IMR-90 (cell line): ENCODE results near the gene SCN8A. TPM values are rescaled to one million over a fixed set of nuclear protein-coding genes. Genes with fewer than 3 reads are reported as not detected.

Experiments
- ATAC-seq: fragments of 200-7000 bp; cut with Tn5 transposase; 2 replicates; pipeline ENCODE4 v1.9.1; 2020; ENCODE audit warnings: low read depth, mild to moderate bottlenecking, moderate library complexity
- BruUV-seq: library from RNA; stranded (reverse); fragments of 400-500 nt; replicated peaks from 2 replicates; lab custom pipeline; 2021; lab: Mats Ljungman, UMichigan
- CTCF ChIA-PET: fragments of 300-600 bp; formaldehyde crosslinking; extraction: SDS; loops from one replicate; lab custom pipeline; 2021; ENCODE audit warnings: antibody characterized with exemption; lab: Yijun Ruan, JAX
- POLR2A ChIA-PET: fragments of 300-600 bp; sonication (Branson Sonifier 250); formaldehyde crosslinking; loops from one replicate; lab custom pipeline; 2022; ENCODE audit warnings: antibody characterized with exemption; ENCODE audit not compliant: unreplicated experiment; lab: Charles Lee
- DNase-seq: peaks from one replicate; pipeline ENCODE4 v3.0.0; 2013
- H2AFZ ChIP-seq: replicated peaks from 2 replicates; pipeline ENCODE3; 2013; ENCODE audit warnings: low read length, mild to moderate bottlenecking; ENCODE audit not compliant: poor library complexity
- H2AK5ac ChIP-seq: 2 replicates; pipeline ENCODE4 v1.6.1; 2013; ENCODE audit warnings: low read depth, low read length, inconsistent platforms
- H2AK9ac ChIP-seq: replicated peaks from 2 replicates; pipeline ENCODE3; 2013; ENCODE audit warnings: mild to moderate bottlenecking, low read depth, low read length, moderate library complexity; ENCODE audit not compliant: poor library complexity
- H2BK120ac ChIP-seq: 2 replicates; pipeline ENCODE4 v1.6.1; 2013; ENCODE audit warnings: low read depth, low read length, inconsistent platforms
- H2BK15ac ChIP-seq: 3 replicates; pipeline ENCODE4 v1.6.1; 2013; ENCODE audit warnings: low read depth, low read length, inconsistent platforms
- H2BK20ac ChIP-seq: 2 replicates; pipeline ENCODE4 v1.6.1; 2013; ENCODE audit warnings: low read depth, mild to moderate bottlenecking, inconsistent platforms, low read length, moderate library complexity
- H2BK5ac ChIP-seq: 2 replicates; pipeline ENCODE4 v1.6.1; 2013; ENCODE audit warnings: mild to moderate bottlenecking, low read depth, low read length, inconsistent platforms; ENCODE audit not compliant: poor library complexity, severe bottlenecking
- H3K14ac ChIP-seq: replicated peaks from 2 replicates; pipeline ENCODE4 v1.6.1; 2013; ENCODE audit warnings: low read depth, low read length, inconsistent platforms
- H3K18ac ChIP-seq: 2 replicates; pipeline ENCODE4 v1.6.1; 2013; ENCODE audit warnings: low read depth, low read length, control low read depth
- H3K23ac ChIP-seq: 2 replicates; pipeline ENCODE4 v1.6.1; 2013; ENCODE audit warnings: low read depth, low read length, inconsistent platforms
- H3K27ac ChIP-seq: 2 replicates; pipeline ENCODE4 v1.5.1; 2013; ENCODE audit warnings: mild to moderate bottlenecking, control low read depth, low read length; ENCODE audit not compliant: insufficient read depth
- H3K27me3 ChIP-seq: 2 replicates; pipeline ENCODE4 v1.6.1; 2013; ENCODE audit warnings: low read length; ENCODE audit not compliant: control insufficient read depth, insufficient read depth
- H3K36me3 ChIP-seq: 2 replicates; pipeline ENCODE4 v1.6.1; 2013; ENCODE audit warnings: low read length, mixed read lengths; ENCODE audit not compliant: control insufficient read depth, insufficient read depth
- H3K4ac ChIP-seq: 2 replicates; pipeline ENCODE4 v1.6.1; 2013; ENCODE audit warnings: low read depth, low read length, inconsistent platforms
- H3K4me1 ChIP-seq: 2 replicates; pipeline ENCODE4 v1.6.1; 2013; ENCODE audit warnings: low read length, mixed read lengths; ENCODE audit not compliant: control insufficient read depth, insufficient read depth
- H3K4me2 ChIP-seq: 2 replicates; pipeline ENCODE4 v1.6.1; 2013; ENCODE audit warnings: low read depth, mild to moderate bottlenecking, control low read depth, low read length, moderate library complexity
- H3K4me3 ChIP-seq: 2 replicates; pipeline ENCODE4 v1.5.1; 2013; ENCODE audit warnings: low read depth, mild to moderate bottlenecking, control low read depth, low read length, moderate library complexity; ENCODE audit not compliant: insufficient read depth
- H3K56ac ChIP-seq: 2 replicates; pipeline ENCODE4 v1.6.1; 2013; ENCODE audit warnings: low read length, inconsistent platforms; ENCODE audit not compliant: insufficient read depth; ENCODE audit errors: extremely low read depth
- H3K79me1 ChIP-seq, 2 experiments: 2 replicates each; pipeline ENCODE4 v1.6.1; 2013; ENCODE audit warnings: low read length in 2 of 2, inconsistent platforms in 1 of 2, low read depth in 1 of 2
- H3K9ac ChIP-seq: 2 replicates; pipeline ENCODE4 v1.6.1; 2013; ENCODE audit warnings: low read depth, low read length, control low read depth
- H3K9me1 ChIP-seq: 2 replicates; pipeline ENCODE4 v1.6.1; 2013; ENCODE audit warnings: low read length, inconsistent platforms; ENCODE audit not compliant: insufficient read depth
- H3K9me3 ChIP-seq: 2 replicates; pipeline ENCODE4 v1.6.1; 2013; ENCODE audit warnings: low read length; ENCODE audit not compliant: control insufficient read depth, insufficient read depth
- H4K20me1 ChIP-seq: 2 replicates; pipeline ENCODE4 v1.6.1; 2013; ENCODE audit warnings: low read length, inconsistent platforms; ENCODE audit not compliant: insufficient read depth
- H4K5ac ChIP-seq: 2 replicates; pipeline ENCODE4 v1.6.1; 2013; ENCODE audit warnings: mild to moderate bottlenecking, low read depth, low read length, control low read depth
- H4K8ac ChIP-seq, 2 experiments: 2 replicates each; pipeline ENCODE4 v1.6.1; 2013; ENCODE audit warnings: low read depth in 2 of 2, low read length in 2 of 2, control low read depth in 1 of 2, inconsistent platforms in 1 of 2
- H4K91ac ChIP-seq: 2 replicates; pipeline ENCODE4 v1.6.1; 2013; ENCODE audit warnings: low read depth, low read length, inconsistent platforms; ENCODE audit not compliant: insufficient read depth
- BHLHE40 ChIP-seq: fragments of 150-350 bp; IDR thresholded peaks from 2 replicates; pipeline ENCODE4 v1.6.1; 2016; ENCODE audit warnings: mild to moderate bottlenecking, low read depth, low read length
- CEBPB ChIP-seq: IDR thresholded peaks from 2 replicates; pipeline ENCODE4 v1.6.1; 2012; ENCODE audit warnings: low read depth, low read length, improper control_type of control experiment
- CHD1 ChIP-seq: IDR thresholded peaks from 2 replicates; pipeline ENCODE4 v1.6.1; 2012; ENCODE audit warnings: low read depth, low read length, improper control_type of control experiment
- FOS ChIP-seq: fragments of 150-350 bp; IDR thresholded peaks from 2 replicates; pipeline ENCODE4 v1.6.1; 2016; ENCODE audit warnings: low read depth, low read length
- MAFK ChIP-seq: IDR thresholded peaks from 2 replicates; pipeline ENCODE4 v1.6.1; 2012; ENCODE audit warnings: low read depth, low read length, improper control_type of control experiment
- MAZ ChIP-seq: IDR thresholded peaks from 2 replicates; pipeline ENCODE4 v1.6.1; 2012; ENCODE audit warnings: low read depth, mild to moderate bottlenecking, low read length, improper control_type of control experiment, moderate library complexity, borderline replicate concordance
- MXI1 ChIP-seq: IDR thresholded peaks from 2 replicates; pipeline ENCODE4 v1.6.1; 2012; ENCODE audit warnings: low read depth, mild to moderate bottlenecking, low read length, moderate library complexity, borderline replicate concordance
- NFE2L2 ChIP-seq: fragments of 150-350 bp; IDR thresholded peaks from 2 replicates; pipeline ENCODE4 v1.6.1; 2016; ENCODE audit warnings: low read depth, mild to moderate bottlenecking, low read length
- POLR2A ChIP-seq: IDR thresholded peaks from 2 replicates; pipeline ENCODE4 v1.6.1; 2012; ENCODE audit warnings: mild to moderate bottlenecking, low read depth, low read length
- RAD21 ChIP-seq: IDR thresholded peaks from 2 replicates; pipeline ENCODE4 v1.6.1; 2012; ENCODE audit warnings: low read length, improper control_type of control experiment
- RCOR1 ChIP-seq: IDR thresholded peaks from 2 replicates; pipeline ENCODE4 v1.6.1; 2012; ENCODE audit warnings: mild to moderate bottlenecking, low read length, improper control_type of control experiment; ENCODE audit not compliant: insufficient replicate concordance
- RFX5 ChIP-seq: IDR thresholded peaks from 2 replicates; pipeline ENCODE4 v1.8.0; 2012; ENCODE audit warnings: low read depth, mild to moderate bottlenecking, low read length, moderate library complexity
- SMC3 ChIP-seq: fragments of 150-350 bp; IDR thresholded peaks from 2 replicates; pipeline ENCODE4 v1.6.1; 2016; ENCODE audit warnings: low read depth, mild to moderate bottlenecking, antibody characterized with exemption, low read length, moderate library complexity
- WGBS, 2 experiments: methylation state at CpG; one replicate each; pipeline versions ENCODE4 v1.1.5 to v1.1.7; 2013; ENCODE audit warnings: missing lambda C conversion rate in 2 of 2; ENCODE audit not compliant: insufficient read length in 1 of 2; ENCODE audit errors: extremely low coverage in 2 of 2; 5-methylcytosine and 5-hydroxymethylcytosine counted together
- dilution Hi-C: fragments of 300-500 bp; cut with HindIII; formaldehyde crosslinking; loops from one replicate; pipeline ENCODE4 v1.14.3; 2018; ENCODE audit warnings: low sequenced_read_pairs; ENCODE audit not compliant: unreplicated experiment
- in situ Hi-C: fragments of 300-500 bp; cut with MboI; formaldehyde crosslinking; loops from 3 replicates; pipeline ENCODE4 v1.14.3; 2019; ENCODE audit warnings: low sequenced_read_pairs, inconsistent platforms, mixed read lengths
- intact Hi-C: fragments of 100-400 bp; cut with micrococcal nuclease; formaldehyde crosslinking; loops from 2 replicates; pipeline ENCODE4 v1.10.0; 2022
- polyA plus RNA-seq, 3 experiments: library from polyadenylated mRNA; depleted of rRNA; stranded (reverse); fragments of >200 nt; gene quantifications; 2 replicates each; pipeline ENCODE4 v1.2.3, GENCODE V29; 2012; ENCODE audit warnings: low replicate concordance in 1 of 3
- total RNA-seq: library from RNA; depleted of rRNA; stranded (reverse); fragments of >200 nt; gene quantifications from 2 replicates; pipeline ENCODE4 v1.2.3, GENCODE V29; 2012
- TF ChIP-seq, protein P1 (sequence below): fragments of 150-350 bp; IDR thresholded peaks from 2 replicates; pipeline ENCODE4 v1.6.1; 2017; ENCODE audit warnings: mild to moderate bottlenecking, antibody characterized with exemption, low read length, low read depth
- TF ChIP-seq, protein P2 (sequence below): conservative IDR thresholded peaks from 2 replicates; pipeline ENCODE4 v1.5.1; 2012; ENCODE audit warnings: mild to moderate bottlenecking, low read depth, low read length, improper control_type of control experiment
- TF ChIP-seq, protein P3 (sequence below): fragments of 150-350 bp; IDR thresholded peaks from 2 replicates; pipeline ENCODE4 v1.6.1; 2016; ENCODE audit warnings: low read depth, mild to moderate bottlenecking, low read length, moderate library complexity, borderline replicate concordance

SCN8A gene
- total and polyA plus RNA-seq, 2 of the 4 experiments (the other 2 are of a cell fraction), result 6.9 to 19.7 TPM

DNA sequence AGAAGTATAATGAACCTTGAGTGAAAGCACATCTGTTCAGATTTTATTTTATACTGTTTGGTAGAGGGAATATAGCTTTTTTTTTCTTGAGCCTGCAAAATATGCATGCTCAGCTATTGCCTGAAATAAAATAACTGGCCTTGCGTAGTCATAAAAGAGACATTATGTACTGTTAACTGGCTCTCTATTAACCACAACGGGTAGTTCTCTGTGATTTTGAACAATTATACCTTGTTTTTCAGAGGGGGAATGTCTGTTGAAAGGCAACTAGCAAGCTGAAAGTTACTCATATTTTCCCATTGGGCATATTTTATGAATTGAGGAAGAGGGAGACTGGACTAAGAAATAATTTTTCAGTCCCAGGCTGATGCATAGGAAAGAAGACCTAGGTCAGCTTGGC, 194.9 kb downstream of the SCN8A start:
- Histone ChIP-seq H4K5ac (no peak overlapping the region), H3K18ac (no peak overlapping the region), H3K14ac (no peak overlapping the region), H4K8ac (no peak overlapping the region), H3K79me1 (no peaks in the 10 kb centered on the region; a peak in 1 of 4 replicates), H3K9me1 (peaks cover 7% of the 10 kb centered on the region), H3K4me1 (peaks cover 8% of the 10 kb centered on the region), H3K9ac (no peak overlapping the region), H3K4ac (no peak overlapping the region), H3K4me3 (no peak overlapping the region), H2BK20ac (no peak overlapping the region), H3K4me2 (no peak overlapping the region), H2AK5ac (no peak overlapping the region), H3K56ac (no peak overlapping the region), H2BK120ac (no peak overlapping the region), H2AFZ (no peak overlapping the region), H3K9me3 (no peaks in the 10 kb centered on the region), H3K27ac (no peak overlapping the region), H3K36me3 (peaks cover 5% of the 10 kb centered on the region; the same call in 1 of the 2 replicates), H2BK5ac (no peak overlapping the region), H4K91ac (no peak overlapping the region), H2AK9ac (no peak overlapping the region), H3K27me3 (no peaks in the 10 kb centered on the region), H4K20me1 (no peaks in the 10 kb centered on the region), H3K23ac (no peak overlapping the region), H2BK15ac (no peak overlapping the region)
- CTCF ChIA-PET, result interaction anchor here (0.6 kb wide), 1 partner anchor 15 kb away, joined by 3 read pairs; no protein-coding TSS in a partner anchor
- intact Hi-C loops (no loop called here), dilution Hi-C loops (no loop called here), in situ Hi-C loops (no loop called here)
- ATAC-seq (no peak), DNase-seq (no peak)
- WGBS, 2 experiments, result no CpG with 5 or more reads among the region's 2 CpGs
- POLR2A ChIA-PET, result interaction anchor here (0.6 kb wide), 1 partner anchor 1446 kb away, joined by 3 read pairs; no protein-coding TSS in a partner anchor
- BruUV-seq, result no TSS peak
- TF ChIP-seq, protein P1, sequence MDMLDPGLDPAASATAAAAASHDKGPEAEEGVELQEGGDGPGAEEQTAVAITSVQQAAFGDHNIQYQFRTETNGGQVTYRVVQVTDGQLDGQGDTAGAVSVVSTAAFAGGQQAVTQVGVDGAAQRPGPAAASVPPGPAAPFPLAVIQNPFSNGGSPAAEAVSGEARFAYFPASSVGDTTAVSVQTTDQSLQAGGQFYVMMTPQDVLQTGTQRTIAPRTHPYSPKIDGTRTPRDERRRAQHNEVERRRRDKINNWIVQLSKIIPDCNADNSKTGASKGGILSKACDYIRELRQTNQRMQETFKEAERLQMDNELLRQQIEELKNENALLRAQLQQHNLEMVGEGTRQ, result no peak
- TF ChIP-seq, protein P2, sequence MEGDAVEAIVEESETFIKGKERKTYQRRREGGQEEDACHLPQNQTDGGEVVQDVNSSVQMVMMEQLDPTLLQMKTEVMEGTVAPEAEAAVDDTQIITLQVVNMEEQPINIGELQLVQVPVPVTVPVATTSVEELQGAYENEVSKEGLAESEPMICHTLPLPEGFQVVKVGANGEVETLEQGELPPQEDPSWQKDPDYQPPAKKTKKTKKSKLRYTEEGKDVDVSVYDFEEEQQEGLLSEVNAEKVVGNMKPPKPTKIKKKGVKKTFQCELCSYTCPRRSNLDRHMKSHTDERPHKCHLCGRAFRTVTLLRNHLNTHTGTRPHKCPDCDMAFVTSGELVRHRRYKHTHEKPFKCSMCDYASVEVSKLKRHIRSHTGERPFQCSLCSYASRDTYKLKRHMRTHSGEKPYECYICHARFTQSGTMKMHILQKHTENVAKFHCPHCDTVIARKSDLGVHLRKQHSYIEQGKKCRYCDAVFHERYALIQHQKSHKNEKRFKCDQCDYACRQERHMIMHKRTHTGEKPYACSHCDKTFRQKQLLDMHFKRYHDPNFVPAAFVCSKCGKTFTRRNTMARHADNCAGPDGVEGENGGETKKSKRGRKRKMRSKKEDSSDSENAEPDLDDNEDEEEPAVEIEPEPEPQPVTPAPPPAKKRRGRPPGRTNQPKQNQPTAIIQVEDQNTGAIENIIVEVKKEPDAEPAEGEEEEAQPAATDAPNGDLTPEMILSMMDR, result no peak
- TF ChIP-seq NFE2L2, result no peak
- no peak for TF ChIP-seq CEBPB
- TF ChIP-seq FOS, result no peak
- no peak for TF ChIP-seq RAD21
- no peak for TF ChIP-seq BHLHE40
- TF ChIP-seq MXI1, result no peak
- no peak for TF ChIP-seq MAFK
- TF ChIP-seq, protein P3, sequence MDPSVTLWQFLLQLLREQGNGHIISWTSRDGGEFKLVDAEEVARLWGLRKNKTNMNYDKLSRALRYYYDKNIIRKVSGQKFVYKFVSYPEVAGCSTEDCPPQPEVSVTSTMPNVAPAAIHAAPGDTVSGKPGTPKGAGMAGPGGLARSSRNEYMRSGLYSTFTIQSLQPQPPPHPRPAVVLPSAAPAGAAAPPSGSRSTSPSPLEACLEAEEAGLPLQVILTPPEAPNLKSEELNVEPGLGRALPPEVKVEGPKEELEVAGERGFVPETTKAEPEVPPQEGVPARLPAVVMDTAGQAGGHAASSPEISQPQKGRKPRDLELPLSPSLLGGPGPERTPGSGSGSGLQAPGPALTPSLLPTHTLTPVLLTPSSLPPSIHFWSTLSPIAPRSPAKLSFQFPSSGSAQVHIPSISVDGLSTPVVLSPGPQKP, result no peak
- no peak for TF ChIP-seq RFX5
- TF ChIP-seq RCOR1, result no peak
- TF ChIP-seq MAZ, result no peak
- TF ChIP-seq CHD1, result no peak
- TF ChIP-seq SMC3, result no peak
- TF ChIP-seq POLR2A, result no peak
